ENCODE measurements around the gene RFLNA. TPM values are rescaled to one million over a fixed set of nuclear protein-coding genes. Genes with fewer than 3 reads are reported as not detected.

Gene RFLNA
- total and polyA plus RNA-seq, 7 experiments from 2014 or later = 0.09 TPM; not detected in 6

GRCh38 chr12:124311292-124312109 lies 16.6 kb downstream of the RFLNA start:
- CTCF ChIA-PET = no interaction called here
- H3K9me3 Mint-ChIP-seq = no peaks in the 10 kb centered on the region
- Histone ChIP-seq H3K9me3 (ENCODE audit: control insufficient read depth in 2 of 3, low read length in 3 of 3) (no peaks in the 10 kb centered on the region), H3K36me3 (ENCODE audit: control insufficient read depth in 2 of 3, insufficient read depth in 3 of 3, low read length in 3 of 3) (no peaks in the 10 kb centered on the region), H3K4me3 (ENCODE audit: low read length) (no peak overlapping the region), H3K27ac (ENCODE audit: low read depth, low read length) (no peak overlapping the region), H3K27me3 (ENCODE audit: control insufficient read depth in 2 of 2, insufficient read depth in 2 of 2, low read length in 2 of 2) (no peaks in the 10 kb centered on the region), H3K4me1 (ENCODE audit: control insufficient read depth in 2 of 2, insufficient read depth in 2 of 2, low read length in 2 of 2) (no peaks in the 10 kb centered on the region)
- H3K4me1 Mint-ChIP-seq = no peaks in the 10 kb centered on the region
- no peak overlapping the region for H3K4me3 Mint-ChIP-seq
- intact Hi-C loops (cut with micrococcal nuclease) = no loop called here
- POLR2A ChIA-PET = no interaction called here
- ATAC-seq (no peak), DNase-seq (no peak)
- no peak overlapping the region for H3K27ac Mint-ChIP-seq
- H3K27me3 Mint-ChIP-seq = no peaks in the 10 kb centered on the region
- no peaks in the 10 kb centered on the region for H3K36me3 Mint-ChIP-seq

- Mint-ChIP-seq H3K4me1 (no peaks in the 10 kb centered on the region), H3K9me3 (no peaks in the 10 kb centered on the region), H3K27me3 (no peaks in the 10 kb centered on the region), H3K27ac (peak overlapping the region in 1 of 9 donors; percentile 47), H3K4me3 (no peak overlapping the region), H3K36me3 (no peaks in the 10 kb centered on the region)
- CTCF ChIA-PET = no interaction called here
- ATAC-seq = no peak
- intact Hi-C loops (cut with micrococcal nuclease) = no loop called here
- Histone ChIP-seq H3K9me3 (ENCODE audit: control insufficient read depth in 2 of 3, low read length in 3 of 3) (no peaks in the 10 kb centered on the region), H3K4me3 (ENCODE audit: low read length) (no peak overlapping the region), H3K4me1 (ENCODE audit: control insufficient read depth in 2 of 2, insufficient read depth in 2 of 2, low read length in 2 of 2) (no peaks in the 10 kb centered on the region), H3K27me3 (ENCODE audit: control insufficient read depth in 2 of 2, insufficient read depth in 2 of 2, low read length in 2 of 2) (no peaks in the 10 kb centered on the region), H3K36me3 (ENCODE audit: control insufficient read depth in 2 of 3, insufficient read depth in 3 of 3, low read length in 3 of 3) (no peaks in the 10 kb centered on the region), H3K27ac (ENCODE audit: low read depth, low read length) (no peak overlapping the region)
- POLR2A ChIA-PET = no interaction called here
- DNase-seq = no peak
Measured at GRCh38 chr12:124312601-124313000, 17.7 kb downstream of the RFLNA start.

- H3K4me3 Mint-ChIP-seq = no peak overlapping the region
- POLR2A ChIA-PET = no interaction called here
- intact Hi-C loops (cut with micrococcal nuclease) = no loop called here
- CTCF ChIA-PET = no interaction called here
- H3K9me3 Mint-ChIP-seq = no peaks in the 10 kb centered on the region
- Histone ChIP-seq H3K9me3 (ENCODE audit: control insufficient read depth in 2 of 3, low read length in 3 of 3) (no peaks in the 10 kb centered on the region), H3K27me3 (ENCODE audit: control insufficient read depth in 2 of 2, insufficient read depth in 2 of 2, low read length in 2 of 2) (no peaks in the 10 kb centered on the region), H3K27ac (ENCODE audit: low read depth, low read length) (no peak overlapping the region), H3K4me3 (ENCODE audit: low read length) (no peak overlapping the region), H3K36me3 (ENCODE audit: control insufficient read depth in 2 of 3, insufficient read depth in 3 of 3, low read length in 3 of 3) (no peaks in the 10 kb centered on the region), H3K4me1 (ENCODE audit: control insufficient read depth in 2 of 2, insufficient read depth in 2 of 2, low read length in 2 of 2) (no peaks in the 10 kb centered on the region)
- no peaks in the 10 kb centered on the region for H3K36me3 Mint-ChIP-seq
- H3K27ac Mint-ChIP-seq = no peak overlapping the region
- ATAC-seq (no peak), DNase-seq (no peak)
- H3K4me1 Mint-ChIP-seq = no peaks in the 10 kb centered on the region
- no peaks in the 10 kb centered on the region for H3K27me3 Mint-ChIP-seq
Measured at GRCh38 chr12:124314207-124314606, 19.3 kb downstream of the RFLNA start.

- no peak overlapping the region for H3K4me3 ChIP-seq (ENCODE audit: low read length)
- ChIA-PET CTCF (no interaction called here), POLR2A (no interaction called here)
- no peaks in the 10 kb centered on the region for H3K4me1 ChIP-seq (ENCODE audit: control insufficient read depth in 2 of 2, insufficient read depth in 2 of 2, low read length in 2 of 2)
- H3K9me3 ChIP-seq (ENCODE audit: control insufficient read depth in 2 of 3, low read length in 3 of 3) = no peaks in the 10 kb centered on the region
- H3K4me3 Mint-ChIP-seq = no peak overlapping the region
- H3K27me3 Mint-ChIP-seq = no peaks in the 10 kb centered on the region
- no peaks in the 10 kb centered on the region for H3K36me3 Mint-ChIP-seq
- DNase-seq (no peak), ATAC-seq (no peak)
- no peaks in the 10 kb centered on the region for H3K36me3 ChIP-seq (ENCODE audit: control insufficient read depth in 2 of 3, insufficient read depth in 3 of 3, low read length in 3 of 3)
- intact Hi-C loops (cut with micrococcal nuclease) = no loop called here
- no peaks in the 10 kb centered on the region for H3K27me3 ChIP-seq (ENCODE audit: control insufficient read depth in 2 of 2, insufficient read depth in 2 of 2, low read length in 2 of 2)
- no peak overlapping the region for H3K27ac Mint-ChIP-seq
- no peak overlapping the region for H3K27ac ChIP-seq (ENCODE audit: low read depth, low read length)
- H3K4me1 Mint-ChIP-seq = no peaks in the 10 kb centered on the region
- no peaks in the 10 kb centered on the region for H3K9me3 Mint-ChIP-seq
Measured at GRCh38 chr12:124314766-124315165, 19.9 kb downstream of the RFLNA start.

- POLR2A ChIA-PET = no interaction called here
- CTCF ChIA-PET = no interaction called here
- no peaks in the 10 kb centered on the region for H3K9me3 ChIP-seq (ENCODE audit: control insufficient read depth in 2 of 3, low read length in 3 of 3)
- no peak overlapping the region for H3K4me3 Mint-ChIP-seq
- no peaks in the 10 kb centered on the region for H3K4me1 ChIP-seq (ENCODE audit: control insufficient read depth in 2 of 2, insufficient read depth in 2 of 2, low read length in 2 of 2)
- no peaks in the 10 kb centered on the region for H3K36me3 ChIP-seq (ENCODE audit: control insufficient read depth in 2 of 3, insufficient read depth in 3 of 3, low read length in 3 of 3)
- no peak overlapping the region for H3K27ac ChIP-seq (ENCODE audit: low read depth, low read length)
- no peak overlapping the region for H3K4me3 ChIP-seq (ENCODE audit: low read length)
- H3K27ac Mint-ChIP-seq = no peak overlapping the region
- no peak for DNase-seq
- intact Hi-C loops (cut with micrococcal nuclease) = no loop called here
- no peaks in the 10 kb centered on the region for H3K27me3 Mint-ChIP-seq
- no peak for ATAC-seq
- H3K36me3 Mint-ChIP-seq = no peaks in the 10 kb centered on the region
- no peaks in the 10 kb centered on the region for H3K27me3 ChIP-seq (ENCODE audit: control insufficient read depth in 2 of 2, insufficient read depth in 2 of 2, low read length in 2 of 2)
- H3K4me1 Mint-ChIP-seq = no peaks in the 10 kb centered on the region
- no peaks in the 10 kb centered on the region for H3K9me3 Mint-ChIP-seq
Measured at GRCh38 chr12:124315372-124316044, 20.6 kb downstream of the RFLNA start.

GRCh38 chr12:124316257-124316900 lies 21.5 kb downstream of the RFLNA start:
- Mint-ChIP-seq H3K9me3 (no peaks in the 10 kb centered on the region), H3K27me3 (no peaks in the 10 kb centered on the region), H3K4me3 (no peak overlapping the region), H3K27ac (no peak overlapping the region), H3K36me3 (no peaks in the 10 kb centered on the region), H3K4me1 (no peaks in the 10 kb centered on the region)
- Histone ChIP-seq H3K27ac (ENCODE audit: low read depth, low read length) (no peak overlapping the region), H3K4me3 (ENCODE audit: low read length) (no peak overlapping the region), H3K4me1 (ENCODE audit: control insufficient read depth in 2 of 2, insufficient read depth in 2 of 2, low read length in 2 of 2) (no peaks in the 10 kb centered on the region), H3K36me3 (ENCODE audit: control insufficient read depth in 2 of 3, insufficient read depth in 3 of 3, low read length in 3 of 3) (no peaks in the 10 kb centered on the region), H3K9me3 (ENCODE audit: control insufficient read depth in 2 of 3, low read length in 3 of 3) (no peaks in the 10 kb centered on the region), H3K27me3 (ENCODE audit: control insufficient read depth in 2 of 2, insufficient read depth in 2 of 2, low read length in 2 of 2) (no peaks in the 10 kb centered on the region)
- ATAC-seq (no peak), DNase-seq (no peak)
- CTCF ChIA-PET = no interaction called here
- intact Hi-C loops (cut with micrococcal nuclease) = no loop called here
- POLR2A ChIA-PET = no interaction called here

All from naive thymus-derived CD4-positive, alpha-beta T cell (primary cell).